NOMO-1 treated with DMSO at 0.1 percent for 48 hours (cell line): ENCODE data around the gene METRNL.
"Not testable (repeated sequence)": the region's sequence is repeated elsewhere in the genome, so short reads cannot be mapped to it uniquely, and the experiment has no call there.

Experiments used
- DNase-seq: peaks from one replicate; lab custom pipeline; 2025; ENCODE audit not compliant: unreplicated experiment; lab: John Stamatoyannopoulos, UW

The METRNL gene, protein sequence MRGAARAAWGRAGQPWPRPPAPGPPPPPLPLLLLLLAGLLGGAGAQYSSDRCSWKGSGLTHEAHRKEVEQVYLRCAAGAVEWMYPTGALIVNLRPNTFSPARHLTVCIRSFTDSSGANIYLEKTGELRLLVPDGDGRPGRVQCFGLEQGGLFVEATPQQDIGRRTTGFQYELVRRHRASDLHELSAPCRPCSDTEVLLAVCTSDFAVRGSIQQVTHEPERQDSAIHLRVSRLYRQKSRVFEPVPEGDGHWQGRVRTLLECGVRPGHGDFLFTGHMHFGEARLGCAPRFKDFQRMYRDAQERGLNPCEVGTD

DNA sequence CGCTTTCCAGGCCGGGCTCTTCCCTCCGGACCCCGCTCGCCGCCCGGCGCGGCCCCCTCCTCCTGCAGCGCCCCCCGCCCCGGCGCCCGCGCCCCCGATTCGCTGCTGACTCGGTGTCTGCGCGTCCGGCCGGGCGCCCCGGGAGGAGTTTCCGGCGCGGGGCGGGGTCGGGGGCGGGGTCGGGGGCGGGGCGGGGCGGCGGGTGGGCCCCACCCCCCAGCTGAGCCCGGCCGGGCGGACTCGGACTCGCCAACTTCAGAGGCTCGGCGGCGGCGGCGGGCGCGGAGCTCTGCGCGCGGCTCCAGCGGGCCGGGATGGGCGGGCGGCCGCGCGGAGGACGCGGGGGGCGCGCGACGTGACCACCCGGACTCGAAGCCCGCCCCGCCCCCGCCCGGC, at the start of gene METRNL:
Gene METRNL, plus strand, starts transcription at position 258 of the 396 bp plus-strand sequence. CDS start 207 bp downstream, outside the sequence.
- peak; percentile 60 for DNase-seq

DNA sequence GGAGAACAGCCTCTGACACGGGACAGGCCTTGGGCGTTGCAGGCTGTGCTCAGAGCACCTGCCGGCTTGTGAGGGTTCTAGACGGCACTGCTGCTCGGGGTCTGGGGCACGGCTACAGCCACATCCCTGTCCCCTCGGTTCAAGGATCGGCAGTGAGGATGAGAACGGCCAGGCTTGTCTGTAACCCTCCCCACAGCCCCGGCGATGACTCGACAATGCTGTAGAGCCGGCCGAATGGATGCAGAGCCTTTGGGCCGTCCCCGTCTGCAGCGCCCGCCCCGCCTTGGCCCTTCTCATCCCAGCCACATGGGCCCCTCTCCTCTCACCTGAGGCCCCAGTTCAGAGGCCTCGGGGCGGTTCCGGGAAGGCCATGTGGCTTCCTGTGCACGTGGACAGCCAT, 49.0 kb upstream of the METRNL start:
- no peak for DNase-seq

DNA sequence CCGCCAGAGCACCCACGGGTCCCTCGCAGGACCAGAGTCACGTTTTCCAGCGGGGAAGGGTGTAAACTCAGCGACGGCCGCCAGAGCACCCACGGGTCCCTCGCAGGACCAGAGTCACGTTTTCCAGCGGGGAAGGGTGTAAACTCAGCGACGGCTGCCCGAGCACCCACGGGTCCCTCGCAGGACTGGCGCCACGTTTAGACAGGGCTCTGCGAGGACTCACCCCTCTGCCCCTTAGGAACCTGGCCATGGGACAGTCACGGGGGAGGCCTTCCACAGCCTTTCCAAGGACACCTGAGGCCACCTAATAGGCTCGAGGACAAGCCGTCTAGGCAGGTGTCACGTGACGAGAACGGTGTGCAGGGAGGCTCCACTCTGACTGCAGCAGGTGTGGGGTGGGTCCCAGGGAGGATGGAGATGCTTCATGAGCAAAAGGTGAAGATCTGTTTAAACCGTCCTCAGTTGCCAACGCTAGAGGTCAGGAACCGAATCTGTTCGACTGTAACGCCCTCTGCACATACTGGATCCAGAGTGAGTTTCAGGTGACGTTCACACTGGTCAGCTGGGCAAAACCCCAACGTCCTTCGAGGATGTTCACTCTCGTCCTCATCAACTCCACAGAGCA, 48.0 kb upstream of the METRNL start:
- no peak for DNase-seq

DNA sequence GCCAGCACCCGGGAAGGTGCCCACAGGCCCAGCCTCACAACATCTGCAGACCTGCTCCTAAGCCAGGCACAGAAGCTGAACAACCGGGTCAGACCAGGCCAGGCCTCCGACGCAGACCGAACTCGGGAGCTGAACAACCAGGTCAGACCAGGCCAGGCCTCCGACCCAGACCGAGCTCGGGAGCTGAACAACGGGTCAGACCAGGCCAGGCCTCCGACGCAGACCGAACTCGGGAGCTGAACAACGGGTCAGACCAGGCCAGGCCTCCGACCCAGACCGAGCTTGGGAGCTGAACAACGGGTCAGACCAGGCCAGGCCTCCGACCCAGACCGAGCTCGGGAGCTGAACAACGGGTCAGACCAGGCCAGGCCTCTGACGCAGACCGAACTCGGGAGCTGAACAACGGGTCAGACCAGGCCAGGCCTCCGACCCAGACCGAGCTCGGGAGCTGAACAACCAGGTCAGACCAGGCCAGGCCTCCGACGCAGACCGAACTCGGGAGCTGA, 47.4 kb upstream of the METRNL start:
- not testable (repeated sequence) for DNase-seq

DNA sequence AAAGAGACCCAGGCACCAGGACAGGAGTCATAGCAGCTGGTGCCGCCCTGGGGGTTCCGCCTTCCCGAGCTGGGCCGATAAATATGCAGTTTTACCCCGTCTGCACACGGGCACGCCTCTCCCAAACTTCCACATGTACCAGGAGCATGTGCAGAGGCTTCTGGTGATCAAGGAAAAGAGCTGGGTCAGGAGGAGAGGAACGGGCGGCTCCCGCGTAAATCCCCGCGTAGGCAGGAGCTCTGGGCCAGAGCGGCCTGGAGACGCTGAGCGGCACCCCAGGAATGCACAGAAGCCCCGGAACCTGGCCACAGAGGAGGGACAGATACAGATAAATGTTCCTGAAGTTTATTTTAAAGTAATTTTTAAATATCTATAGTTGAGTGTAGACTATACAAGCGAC, 46.6 kb upstream of the METRNL start:
- no peak for DNase-seq

DNA sequence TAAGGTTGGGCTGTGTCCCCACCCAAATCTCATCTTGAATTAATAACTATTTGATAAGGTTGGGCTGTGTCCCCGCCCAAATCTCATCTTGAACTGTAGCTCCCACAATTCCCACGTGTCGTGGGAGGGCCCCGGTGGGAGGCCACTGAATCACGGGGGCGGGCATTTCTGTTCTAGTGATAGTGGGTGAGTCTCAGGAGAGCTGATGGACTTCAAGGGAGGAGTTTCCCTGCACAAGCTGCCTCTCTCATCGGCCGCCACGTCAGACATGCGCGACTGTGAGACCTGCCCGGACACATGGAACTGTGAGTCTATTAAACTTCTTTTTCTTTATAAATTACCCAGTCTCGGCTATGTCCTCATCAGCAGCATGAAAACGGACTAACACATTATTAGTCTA, 44.9 kb upstream of the METRNL start:
- DNase-seq, result no peak

DNA sequence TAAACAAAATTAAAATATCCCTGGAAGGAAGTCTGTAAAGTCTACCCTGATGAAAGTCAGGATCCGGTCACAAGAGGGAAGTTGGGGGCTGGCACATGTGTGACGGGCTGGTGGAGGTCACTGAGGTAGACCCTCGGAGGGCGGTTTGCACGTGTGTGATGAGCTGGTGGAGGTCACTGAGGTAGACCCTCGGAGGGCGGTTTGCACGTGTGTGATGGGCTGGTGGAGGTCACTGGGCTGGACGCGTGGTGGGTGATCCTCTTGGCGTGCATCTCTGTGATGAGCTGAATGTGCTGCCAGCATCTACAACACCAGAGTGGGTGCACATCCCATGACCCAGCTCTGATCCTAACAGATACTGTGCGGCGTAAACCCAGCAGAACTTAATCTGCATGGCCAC, 43.7 kb upstream of the METRNL start:
- no peak for DNase-seq

DNA sequence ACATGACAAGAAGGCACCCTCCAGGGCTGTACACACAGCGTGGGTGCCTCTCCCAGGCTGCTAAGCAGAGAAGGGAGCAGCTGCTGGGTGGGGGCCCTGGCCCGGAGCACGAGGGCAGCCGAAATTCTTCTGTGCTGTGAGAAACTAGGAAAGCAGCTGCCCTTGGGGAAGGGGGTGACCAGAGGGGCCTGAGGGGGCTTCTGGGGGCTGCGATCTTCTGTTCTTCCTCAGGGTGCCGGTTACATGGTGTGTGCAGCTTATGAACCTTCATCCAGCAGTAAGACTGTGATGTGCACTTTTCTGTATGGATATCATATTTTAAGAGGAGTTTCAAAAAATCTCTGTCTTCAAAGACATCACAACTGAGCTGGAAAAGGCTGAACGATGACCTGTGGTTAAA, 43.2 kb upstream of the METRNL start:
- no peak for DNase-seq

DNA sequence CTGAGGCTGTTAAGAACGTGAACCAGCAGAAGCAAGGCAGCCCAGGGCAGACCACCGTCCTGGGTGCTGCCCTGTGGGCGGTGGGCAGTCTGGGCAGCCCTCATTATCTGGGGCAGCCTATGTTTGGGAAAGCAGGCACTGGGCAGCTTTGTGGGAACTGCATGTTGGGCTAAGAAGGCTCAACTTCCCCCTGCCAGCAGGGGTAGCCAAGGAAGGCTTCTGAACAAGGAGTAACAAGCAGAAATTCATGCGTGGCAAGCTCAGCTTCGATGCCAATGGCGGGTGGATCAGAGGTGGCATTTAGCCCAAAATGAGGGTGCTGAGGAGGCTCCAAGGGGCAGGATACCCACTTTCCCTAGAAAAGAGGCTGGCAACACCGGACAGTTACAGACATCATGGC, 42.7 kb upstream of the METRNL start:
- DNase-seq, result no peak

DNA sequence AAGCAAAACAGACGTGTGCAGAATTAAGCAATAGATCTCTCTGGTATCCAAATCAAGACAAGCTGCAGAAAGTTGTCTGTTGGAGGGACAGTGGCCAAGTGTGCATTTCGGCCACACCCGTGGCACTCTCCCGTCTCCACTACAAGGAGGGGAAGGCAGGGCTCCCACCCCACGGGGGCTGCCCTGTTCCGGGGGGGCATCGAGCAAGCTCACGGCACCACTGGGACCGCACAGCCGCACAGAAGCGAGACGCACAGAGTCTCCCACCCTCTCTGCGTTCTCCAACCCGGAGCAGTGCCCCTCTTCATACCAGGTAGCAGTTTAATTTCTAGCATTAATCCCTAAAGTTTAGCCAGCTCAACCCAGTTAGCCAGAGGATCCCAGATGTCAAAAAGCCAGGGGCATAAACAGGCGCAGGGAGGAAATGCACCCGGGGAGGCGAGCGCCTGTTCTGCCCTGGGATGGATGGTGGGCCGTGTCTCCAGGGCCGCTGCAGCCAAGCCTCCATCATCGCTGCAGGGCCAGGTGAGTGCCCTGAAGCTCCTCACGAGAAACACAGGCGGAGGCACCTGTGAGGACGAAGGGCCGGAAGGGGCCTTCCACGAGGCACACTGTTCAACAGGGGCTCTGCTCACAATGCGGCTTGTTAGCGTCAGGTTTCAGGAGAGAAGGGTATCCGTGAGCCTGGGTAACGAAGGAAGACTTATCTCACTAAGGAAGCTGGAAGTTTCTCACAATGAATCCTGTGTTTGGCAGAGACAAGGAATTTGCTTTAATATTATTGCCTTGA, 42.1 kb upstream of the METRNL start:
- DNase-seq, result no peak

DNA sequence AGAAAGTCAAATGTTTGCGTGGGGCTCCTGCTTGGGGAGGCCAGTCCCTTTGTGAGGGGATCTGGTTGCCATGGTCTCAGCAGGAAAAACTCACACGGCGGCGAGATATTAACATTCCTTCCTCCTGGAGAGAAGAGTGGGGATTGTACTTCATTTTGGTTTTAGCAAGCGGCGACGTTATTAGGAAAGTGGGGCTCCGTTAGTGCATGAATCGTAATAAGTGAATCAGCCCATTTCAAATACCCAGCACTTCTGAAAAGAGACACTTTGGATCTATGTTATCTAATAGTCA, 41.6 kb upstream of the METRNL start:
- DNase-seq, result no peak

DNA sequence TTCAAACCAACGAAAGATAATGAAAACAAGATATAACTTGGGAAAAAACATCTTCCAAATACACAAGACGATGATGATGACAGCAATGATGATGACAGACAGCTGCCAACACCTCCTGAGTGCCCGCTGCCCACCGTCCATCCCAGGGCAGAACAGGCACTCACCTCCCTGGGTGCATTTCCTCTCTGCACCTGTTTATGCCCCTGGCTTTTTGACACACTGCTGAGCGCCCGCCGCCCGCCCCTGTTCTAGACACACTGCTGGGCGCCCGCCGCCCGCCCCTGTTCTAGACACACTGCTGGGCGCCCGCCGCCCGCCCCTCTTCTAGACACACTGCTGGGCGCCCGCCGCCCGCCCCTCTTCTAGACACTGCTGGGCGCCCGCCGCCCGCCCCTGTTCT, 40.4 kb upstream of the METRNL start:
- DNase-seq, result not testable (repeated sequence)

DNA sequence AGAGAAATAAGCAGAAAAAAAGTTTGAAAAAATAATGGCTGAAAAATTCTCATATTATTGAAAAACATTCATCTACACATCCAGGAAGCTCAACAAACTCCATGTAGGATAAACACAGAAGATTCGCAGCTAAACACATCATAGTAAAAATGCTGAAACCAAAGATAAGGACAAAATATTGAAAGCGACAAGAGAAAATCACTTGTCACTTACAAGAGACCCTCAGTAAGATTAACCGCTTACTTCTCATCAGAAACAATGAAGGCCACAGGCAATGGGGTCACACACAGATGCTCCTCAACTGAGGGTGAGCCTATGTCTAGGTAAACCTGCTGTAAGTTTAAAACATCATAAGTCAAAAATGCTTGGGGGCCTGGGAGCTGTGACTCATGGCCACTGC, 38.1 kb upstream of the METRNL start:
- no peak for DNase-seq

DNA sequence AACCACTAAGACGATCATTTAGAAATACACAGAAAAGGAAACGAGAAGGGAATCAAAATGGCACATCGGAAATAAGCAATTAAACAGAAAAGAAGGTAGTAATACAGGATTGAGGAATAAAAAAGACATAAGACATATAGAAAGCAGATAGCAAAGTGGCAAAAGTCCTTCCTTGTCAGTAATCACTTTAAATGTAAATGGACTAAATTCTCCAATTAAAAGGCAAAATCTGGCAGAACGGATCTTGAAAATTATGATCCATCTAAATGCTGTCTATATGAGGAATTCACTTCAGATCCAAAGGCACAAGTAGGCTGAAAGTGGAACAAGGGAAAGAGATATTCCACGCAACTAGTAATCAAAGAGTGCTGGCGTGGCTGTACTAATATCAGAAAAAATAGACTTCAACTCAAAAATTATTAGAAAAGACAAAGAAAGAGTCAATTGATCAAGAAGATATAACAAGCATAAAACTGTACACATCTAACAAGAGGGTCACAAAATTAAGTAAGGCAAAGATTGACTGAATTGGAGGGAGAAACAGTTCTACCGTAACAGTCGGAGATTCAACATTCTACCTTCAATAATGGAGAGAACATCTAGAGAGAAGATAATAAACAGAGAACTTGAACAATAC, 36.8 kb upstream of the METRNL start:
- no peak for DNase-seq

DNA sequence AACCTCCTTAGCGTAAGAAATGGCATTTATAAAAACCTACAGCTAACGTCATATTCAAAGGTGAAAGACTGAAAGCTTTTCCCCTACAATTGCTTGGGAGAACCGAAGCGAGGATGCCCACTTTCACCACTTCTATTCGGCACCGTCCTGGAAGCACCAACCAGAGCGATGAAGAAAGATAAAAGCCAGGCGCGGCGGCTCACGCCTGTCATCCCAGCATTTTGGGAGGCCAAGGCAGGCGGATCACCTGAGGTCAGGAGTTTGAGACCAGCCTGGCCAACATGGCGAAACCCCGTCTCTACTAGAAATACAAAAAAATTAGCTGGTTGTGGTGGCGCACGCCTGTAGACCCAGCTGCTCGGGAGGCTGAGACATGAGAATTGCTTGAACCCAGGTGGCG, 34.9 kb upstream of the METRNL start:
- DNase-seq, result not testable (repeated sequence)

DNA sequence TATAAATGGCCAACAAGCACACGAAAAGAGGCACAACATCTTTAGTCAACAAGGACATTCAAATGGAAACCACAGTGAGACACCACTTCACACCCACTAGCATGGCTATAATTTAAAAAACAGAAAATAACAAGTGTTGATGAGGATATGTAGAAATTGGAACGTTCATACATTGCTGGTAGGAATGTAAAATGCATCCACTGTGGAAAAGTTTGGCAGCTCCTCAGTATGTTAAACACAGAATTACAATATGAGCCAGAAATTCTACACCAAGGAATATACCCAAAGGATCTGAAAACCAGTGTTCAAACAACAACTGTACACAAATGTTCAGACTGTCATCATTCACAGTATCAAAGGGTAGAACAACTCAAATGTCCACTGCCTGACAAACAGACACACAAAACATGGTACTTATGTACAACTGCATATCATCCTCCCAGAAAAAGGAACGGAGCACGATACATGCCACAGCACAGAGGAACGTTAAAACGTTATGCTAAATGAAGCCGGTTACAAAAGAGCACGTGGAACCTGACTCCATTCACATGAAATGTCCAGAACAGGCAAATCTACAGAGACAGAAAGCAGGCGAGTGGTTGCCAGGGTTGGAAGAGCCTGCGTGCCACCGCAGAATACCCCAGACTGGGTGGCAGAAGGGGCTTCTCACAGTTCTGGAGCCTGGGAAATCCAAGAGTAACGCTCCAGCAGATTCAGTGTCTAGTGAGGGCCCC, 32.8 kb upstream of the METRNL start:
- no peak for DNase-seq

DNA sequence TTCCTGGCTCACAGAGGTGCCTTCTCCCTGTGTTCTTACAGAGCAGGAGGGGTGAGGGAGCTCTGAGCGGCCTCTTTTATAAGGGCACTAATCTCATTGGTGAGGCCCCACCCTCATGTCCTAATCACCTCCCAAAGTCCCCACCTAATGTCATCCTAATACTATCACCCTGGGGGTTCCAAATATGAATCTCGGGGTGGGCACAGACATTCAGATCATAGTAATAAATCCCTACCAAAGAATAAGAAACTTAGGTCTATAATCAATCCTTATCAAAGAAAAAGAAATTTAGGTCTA, 32.3 kb upstream of the METRNL start:
- no peak for DNase-seq

DNA sequence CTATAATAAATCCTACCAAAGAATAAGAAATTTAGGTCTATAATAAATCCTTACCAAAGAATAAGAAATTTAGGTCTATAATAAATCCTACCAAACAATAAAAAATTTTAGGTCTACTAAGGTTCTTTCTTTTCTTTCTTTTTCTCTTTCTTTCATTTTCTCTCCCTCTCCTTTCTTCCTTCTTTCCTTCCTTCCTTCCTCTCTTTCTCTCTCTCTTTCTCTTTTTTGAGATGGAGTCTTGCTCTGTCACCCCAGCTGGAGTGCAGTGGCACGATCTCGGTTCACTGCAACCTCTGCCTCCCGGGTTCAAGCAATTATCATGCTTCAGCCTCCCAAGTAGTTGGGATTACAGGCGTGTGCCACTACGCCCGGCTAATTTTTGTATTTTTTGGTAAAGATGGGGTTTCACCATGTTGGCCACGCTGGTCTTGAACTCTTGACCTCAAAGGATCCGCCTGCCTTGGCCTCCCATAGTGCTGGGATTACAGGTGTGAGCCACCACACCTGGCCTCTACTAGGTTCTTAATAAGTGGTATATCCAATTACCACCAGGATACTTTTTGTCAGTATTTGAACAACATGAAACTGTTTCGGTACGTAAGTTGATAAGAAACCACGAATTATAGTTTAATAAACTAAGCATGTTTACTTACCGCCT, 31.5 kb upstream of the METRNL start:
- not testable (repeated sequence) for DNase-seq

DNA sequence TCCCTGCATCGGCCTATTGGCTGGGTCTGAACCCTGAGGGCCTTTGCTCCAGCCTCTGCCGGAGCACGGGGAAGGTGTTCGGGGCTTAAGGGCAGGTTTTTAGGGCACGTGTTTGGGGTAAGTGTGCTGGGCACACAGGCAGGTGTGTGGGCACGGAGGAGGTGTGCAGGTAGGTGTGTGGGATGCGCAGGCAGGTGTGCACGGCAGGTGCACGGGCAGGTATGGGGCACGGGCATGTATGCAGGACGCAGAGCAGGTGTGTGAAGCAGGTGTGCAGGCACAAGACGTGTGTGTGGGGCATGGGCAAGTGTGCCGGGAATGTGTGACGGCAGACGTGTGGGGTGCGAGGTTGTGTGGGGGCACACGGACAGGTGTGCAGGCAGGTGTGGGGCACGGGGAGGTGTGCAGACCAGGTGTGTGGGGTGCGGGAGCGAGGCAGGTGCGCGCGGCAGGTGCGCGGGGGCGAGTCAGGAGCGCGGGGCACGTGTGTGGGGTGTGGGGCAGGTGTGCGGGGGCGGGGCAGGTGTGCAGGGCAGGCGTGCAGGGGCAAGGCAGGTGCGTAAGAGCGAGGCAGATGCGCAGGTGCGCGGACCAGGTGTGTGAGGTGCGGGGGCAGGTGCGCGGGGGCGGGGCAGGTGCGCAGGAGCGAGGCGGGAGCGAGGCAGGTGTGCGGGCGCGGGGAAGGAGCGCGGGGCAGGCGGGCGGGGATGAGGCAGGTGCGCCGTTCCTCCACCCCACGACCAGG, 28.6 kb upstream of the METRNL start:
- DNase-seq, result no peak
